DMS153 treated with DMSO at 0.1 percent for 48 hours (cell line): ENCODE results near the gene TLCD5.

Source experiments
- DNase-seq: peaks from one replicate; lab custom pipeline; 2025; ENCODE audit not compliant: unreplicated experiment; lab: John Stamatoyannopoulos, UW

TLCD5 gene

DNA sequence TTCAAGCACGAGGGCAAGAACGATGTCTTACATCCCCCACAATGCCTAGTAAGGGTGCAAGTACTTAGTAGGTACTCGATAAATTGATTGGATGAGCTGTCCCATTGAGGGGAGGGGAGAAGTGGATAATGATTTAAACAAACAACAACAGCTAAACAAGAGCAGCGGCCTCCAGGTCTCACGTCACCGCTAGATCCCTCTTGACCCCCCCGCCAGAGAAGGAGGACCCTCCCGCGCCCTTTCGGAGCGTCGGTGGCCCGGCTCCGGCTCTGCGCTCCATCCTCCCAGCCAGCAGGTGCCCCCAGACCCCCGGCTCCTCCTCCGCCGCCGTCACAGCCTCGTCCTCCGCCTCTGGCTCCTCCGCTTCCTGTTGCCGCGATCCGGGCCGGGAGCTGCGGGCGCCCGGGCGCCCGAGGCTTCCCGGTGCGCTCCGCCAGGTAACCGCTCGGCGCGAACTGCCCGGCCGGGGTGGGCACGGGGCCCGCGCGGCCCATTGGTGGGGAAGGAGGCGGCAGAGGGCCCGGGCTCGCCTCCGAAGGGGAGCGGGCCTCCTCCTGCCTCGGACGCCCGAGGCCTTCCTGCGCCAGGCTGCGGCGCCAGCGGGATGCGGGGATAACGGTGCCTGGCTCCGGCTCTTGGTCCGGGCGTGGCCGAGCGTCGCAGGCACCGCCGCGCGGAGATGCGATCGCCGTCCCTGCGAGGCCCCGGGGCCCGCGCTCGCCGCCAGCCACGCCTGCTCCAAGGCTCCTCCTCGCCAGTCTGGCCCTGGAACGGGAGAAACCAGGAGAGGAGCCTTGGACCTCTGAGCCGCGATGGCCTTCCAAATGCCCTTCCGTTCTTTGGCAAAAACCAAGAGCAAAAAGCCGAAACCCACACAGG, at the start of gene TLCD5:
Gene TLCD5, plus strand, starts transcription at position 368 of the 879 bp plus-strand sequence. CDS start 2,143 bp downstream, outside the sequence.
- DNase-seq, result peak; percentile 53

DNA sequence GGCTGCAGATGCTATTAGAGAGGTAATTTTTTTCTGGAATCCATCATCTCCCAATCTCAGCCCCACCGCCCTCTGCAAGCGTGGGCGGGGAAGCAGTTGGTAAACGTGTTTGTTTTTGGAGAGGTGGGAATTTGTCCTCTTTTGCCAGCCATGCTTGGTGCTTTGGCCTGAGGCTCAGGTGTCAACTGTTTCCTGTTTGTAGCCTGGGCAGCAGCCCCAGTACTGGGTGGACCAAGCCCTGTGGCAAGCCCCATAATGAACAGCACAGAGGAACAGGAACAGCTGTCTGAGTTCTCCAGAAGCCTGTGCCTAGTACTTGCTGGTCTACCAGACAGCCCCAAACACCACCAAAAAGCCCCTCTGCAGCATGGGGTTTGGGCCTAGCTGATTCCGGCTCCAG, 45.6 kb upstream of the TLCD5 start:
- no peak for DNase-seq

GRCh38 chr11:120280600-120281051, 44.5 kb upstream of the TLCD5 start:
- DNase-seq, result no peak

DNA sequence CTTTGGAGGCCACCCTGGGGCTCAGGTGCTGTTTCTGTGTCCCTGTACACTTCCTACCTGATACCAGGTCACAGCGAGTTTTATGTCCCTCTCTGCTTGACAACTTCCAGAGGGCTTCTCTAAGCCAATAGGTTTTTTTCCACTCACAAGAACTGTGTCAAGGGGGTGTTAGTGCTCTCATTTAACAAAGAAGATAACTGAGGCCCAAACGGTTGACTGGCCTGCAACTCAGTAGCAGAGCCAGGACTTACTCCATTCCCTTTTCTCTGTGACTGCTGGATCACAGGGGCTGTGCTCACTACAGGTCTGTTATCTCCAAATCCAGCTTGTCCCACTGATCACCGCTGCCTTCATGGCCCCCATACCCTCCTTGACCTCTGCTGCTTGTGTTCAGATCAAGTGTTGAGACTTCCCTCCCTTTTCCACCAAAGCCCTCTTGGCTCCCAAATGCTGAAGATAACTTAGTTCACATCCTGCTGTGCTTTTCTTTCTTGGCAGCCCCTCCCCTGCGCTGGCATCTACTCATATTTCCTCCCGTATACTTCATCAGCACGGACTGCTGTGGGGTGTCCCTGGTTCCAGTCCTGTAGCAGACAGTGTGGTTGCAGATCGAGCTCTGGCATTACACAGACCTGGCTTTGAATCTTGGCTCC, 43.8 kb upstream of the TLCD5 start:
- no peak for DNase-seq

GRCh38 chr11:120283124-120283523, 42.0 kb upstream of the TLCD5 start:
- no peak for DNase-seq

DNA sequence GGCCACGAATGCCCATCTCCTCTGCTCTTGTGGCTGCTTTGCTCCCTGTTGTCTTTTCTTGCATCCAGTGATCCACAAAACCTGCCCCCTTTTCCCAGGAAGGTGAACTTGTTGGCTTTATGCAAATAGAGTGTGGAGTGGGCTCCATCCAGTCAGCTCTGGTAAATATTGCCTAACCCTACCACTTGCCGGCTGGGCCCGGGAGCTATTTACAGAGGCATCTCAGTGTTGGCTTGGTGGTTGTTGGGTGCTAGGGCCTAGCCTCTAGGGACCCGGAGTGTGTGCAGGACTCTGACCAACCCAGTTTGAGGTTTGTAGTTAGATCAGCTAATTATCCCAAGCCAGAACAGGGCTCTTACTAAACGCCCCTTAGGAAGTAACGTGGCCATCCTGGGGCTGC, 40.8 kb upstream of the TLCD5 start:
- DNase-seq, result no peak

GRCh38 chr11:120285256-120285655, 39.8 kb upstream of the TLCD5 start:
- DNase-seq, result no peak

DNA sequence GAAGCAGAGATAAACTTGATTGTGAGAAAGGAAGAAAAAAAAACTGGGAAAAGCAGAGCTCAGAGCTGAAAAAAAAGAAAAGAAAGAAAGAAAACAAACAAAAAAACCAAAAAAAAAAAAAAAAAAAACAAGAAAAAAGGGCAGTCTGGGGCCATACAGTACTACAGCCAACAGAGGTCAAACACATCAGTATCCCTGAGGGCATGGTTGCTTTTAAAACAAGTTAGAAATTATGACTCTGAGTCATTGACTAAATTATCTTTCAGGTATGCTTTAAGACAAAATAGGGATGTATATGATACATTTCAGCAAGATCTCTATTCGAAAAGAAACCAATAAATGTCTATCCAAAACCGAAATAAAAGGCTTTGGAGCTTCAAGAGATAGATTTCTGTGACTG, 37.1 kb upstream of the TLCD5 start:
- no peak for DNase-seq

- no peak for DNase-seq
Measured at GRCh38 chr11:120289426-120289825, 35.7 kb upstream of the TLCD5 start.

GRCh38 chr11:120290956-120291355, 34.1 kb upstream of the TLCD5 start:
- no peak for DNase-seq

- DNase-seq, result no peak
Measured at GRCh38 chr11:120293038-120293800, 31.9 kb upstream of the TLCD5 start.

DNA sequence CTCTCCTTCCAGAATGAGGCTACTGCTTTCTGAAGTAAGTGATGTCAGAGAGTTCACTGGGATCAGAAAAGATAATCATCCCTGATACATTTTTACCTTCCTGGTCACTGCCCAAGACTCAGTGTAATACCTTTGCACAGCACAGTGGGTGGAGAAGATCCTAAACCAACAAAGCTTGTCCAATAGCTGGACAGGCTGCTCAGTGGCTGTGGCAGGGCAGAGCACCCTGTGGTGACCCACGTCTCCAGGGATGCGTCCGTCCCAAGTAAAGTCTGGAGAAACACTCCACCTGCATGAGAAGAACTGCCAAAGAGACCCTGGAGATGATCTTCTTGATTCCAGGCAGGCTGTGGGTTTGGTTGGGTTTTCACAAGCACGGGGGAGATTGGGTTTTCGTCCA, 31.0 kb upstream of the TLCD5 start:
- no peak for DNase-seq

DNA sequence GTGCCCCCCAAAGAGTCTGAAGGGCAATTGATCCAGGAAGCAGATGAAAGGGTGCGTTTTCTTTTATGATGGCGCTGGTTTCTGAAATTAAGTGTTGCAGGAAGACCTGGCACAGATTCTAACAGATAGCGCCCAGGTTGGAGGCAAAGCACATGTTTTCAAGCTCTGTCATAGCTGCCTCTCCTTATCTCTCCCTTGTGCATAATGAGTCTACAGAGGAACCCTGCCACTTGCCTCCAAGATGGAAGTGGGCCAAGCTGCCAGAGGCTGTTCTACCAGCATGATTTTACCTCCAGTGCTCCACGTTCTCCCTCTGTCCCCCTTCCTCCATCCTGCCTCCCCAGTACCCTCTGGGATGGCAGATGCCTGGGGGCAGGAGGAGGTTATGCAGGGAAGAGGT, 30.0 kb upstream of the TLCD5 start:
- DNase-seq, result no peak

DNA sequence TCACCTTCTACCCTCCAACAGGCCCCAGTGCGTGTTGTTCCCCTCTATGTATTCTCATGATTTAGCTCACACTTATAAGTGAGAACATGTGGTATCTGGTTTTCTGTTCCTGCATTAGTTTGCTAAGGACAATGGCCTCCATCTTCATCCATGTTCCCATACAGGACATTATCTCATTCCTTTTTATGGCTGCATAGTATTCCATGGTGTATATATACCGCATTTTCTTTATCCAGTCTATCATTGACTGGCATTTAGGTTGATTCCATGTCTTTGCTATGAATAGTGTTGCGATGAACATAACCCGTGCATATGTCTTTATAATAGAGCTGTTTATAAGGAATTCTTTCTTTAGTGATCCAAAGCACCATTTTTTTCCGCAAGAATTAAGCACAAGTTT, 28.5 kb upstream of the TLCD5 start:
- no peak for DNase-seq

DNA sequence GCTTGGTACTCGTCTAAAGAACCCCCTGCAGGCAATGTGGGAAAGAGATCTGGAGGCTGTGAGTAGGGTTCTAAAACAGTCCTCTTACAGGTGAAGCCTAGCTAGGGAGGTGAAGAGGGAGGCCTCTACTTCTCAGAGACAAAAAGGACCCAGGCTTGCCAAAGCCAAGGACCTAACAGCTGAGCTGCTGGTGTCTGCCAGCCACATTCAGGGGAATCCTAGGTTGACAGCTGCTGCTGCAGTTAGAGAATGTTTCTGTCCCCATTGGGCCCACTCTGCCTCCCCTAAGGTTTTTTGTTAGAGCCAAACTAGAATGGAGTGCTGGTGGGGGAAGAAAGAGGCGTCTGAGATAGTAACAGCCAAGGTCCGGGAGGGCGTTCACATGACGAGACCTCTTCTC, 26.6 kb upstream of the TLCD5 start:
- no peak for DNase-seq

- no peak for DNase-seq
Measured at GRCh38 chr11:120302001-120302805, 22.9 kb upstream of the TLCD5 start.

DNA sequence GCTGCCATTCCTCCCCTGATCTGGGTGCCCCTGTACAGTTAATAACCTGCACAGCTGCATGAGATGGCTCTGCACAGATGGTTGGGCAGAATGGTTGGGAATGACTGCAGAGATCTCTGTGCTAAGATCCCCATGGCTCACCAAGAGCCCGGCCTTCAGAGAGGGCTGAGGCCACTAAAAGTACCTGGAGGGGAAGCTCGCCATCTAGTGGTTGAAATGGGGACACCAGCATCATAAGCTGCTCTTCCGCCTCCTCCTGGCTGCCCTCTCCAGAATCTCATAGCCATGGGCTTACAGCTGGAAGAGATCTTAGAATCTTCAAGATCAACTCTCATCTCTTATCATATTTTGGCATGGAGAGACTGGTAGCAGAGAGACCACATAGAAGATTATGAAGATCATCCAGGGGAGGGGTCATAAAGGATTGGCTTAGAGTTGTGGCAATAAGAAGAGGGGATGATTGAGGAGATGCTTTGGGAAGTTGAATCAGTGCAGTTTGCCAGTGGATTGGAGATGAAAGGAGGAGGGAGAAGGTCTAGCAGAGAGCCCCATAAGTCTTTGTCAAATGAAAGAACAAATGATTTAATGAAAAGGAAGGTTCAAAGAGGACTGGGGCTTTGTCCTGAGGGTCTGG, 22.0 kb upstream of the TLCD5 start:
- peak; percentile 56 for DNase-seq

DNA sequence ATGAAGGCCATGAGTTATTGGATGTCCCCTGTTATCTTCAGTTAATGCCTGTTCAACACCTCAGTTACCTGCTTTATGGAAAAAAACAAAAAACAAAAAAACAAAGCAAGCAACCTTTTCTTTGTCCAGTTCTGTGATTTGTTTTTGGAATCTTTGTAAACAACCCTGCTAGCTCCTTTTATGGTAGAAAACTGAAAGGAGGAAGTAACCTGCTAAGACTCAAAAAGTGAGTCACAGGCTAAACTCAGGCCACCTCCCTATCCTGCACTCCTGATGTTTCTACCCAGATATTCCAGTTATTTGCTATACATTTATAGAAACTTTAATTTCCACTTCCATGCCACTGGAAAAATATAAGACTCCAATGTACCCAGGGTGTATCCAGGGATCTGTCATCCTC, 20.6 kb upstream of the TLCD5 start:
- DNase-seq, result no peak

DNA sequence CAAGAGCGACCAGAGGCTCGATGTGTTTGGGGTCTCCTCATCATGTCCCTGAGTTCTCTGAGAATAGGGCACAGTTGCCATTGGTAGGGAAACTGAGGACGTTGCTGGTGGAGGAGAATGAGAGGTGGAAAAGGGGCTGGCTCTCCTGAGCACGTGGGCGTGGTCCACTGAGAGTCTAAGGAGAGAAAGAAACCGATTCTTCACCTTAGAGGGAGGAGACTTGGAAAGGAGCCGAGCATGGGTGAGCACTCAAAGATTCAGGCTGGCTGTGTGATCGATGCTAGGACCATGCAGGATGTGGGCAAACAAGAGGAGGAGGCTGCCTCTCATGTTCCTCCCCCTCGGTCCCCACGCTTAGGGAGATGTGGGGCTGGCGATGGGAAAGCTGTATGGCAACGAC, 19.8 kb upstream of the TLCD5 start:
- no peak for DNase-seq

GRCh38 chr11:120306519-120307242, 18.4 kb upstream of the TLCD5 start:
- DNase-seq, result no peak
